Measurements from ENCODE around the gene NELL2.

The NELL2 gene

DNA sequence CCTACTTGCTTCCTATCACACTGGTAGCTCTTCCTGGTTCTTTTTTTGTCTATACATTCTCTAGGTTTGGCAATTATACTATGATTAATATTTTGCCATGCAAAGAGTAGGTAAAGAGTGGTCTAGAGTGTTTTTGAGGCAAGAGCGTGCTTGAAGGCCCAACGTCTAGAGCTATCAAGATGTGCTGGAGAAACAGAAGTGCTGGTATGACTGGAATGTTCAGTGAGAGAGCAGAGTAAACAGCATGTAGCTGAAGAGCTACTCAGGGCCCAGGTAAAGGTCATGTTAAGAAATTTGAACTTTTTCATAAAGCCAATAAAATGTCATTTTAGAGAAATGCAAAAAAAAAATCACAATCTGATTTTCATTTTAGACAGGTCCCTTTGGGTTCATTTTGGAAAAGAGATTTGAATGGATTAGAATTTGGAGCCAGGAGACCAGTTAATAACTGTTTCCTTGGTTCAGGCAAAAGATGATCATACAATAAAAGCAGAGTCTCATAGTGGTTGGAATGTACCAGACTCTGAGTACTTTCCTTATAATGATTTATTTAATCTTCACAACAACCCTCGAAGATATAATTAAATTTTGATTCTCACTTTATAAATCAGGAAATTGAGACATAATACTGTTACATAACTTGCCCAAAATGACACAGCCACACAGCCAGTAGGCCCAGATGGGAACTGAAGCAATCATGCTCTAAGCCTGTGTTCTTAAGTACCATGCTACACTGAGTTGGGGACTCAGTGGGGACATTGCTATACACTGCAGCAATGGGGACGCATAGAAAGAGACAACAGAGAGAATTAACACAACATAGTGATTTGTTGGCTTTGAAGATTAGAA lies 350.1 kb downstream of the NELL2 start:
- DNase-seq = no peak

DNA sequence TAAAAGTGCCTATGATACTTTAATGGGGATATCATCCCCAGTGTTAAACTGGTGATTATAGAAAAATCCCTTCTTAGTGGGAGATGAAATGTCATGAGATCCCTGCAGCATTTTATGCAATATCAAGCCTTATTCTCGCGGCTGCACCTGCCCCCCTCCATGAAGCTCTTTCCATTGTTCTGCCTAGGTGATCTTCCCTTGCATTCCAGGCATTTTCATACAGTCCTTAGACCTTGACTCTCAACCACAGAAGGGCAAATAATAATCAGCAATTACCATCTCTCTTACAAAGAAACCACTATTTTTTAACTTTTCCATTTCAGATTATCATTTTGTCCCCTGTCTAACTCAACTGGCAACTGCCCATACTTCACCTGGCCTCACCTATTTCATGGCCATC lies 352.3 kb downstream of the NELL2 start:
- DNase-seq = no peak

DNA sequence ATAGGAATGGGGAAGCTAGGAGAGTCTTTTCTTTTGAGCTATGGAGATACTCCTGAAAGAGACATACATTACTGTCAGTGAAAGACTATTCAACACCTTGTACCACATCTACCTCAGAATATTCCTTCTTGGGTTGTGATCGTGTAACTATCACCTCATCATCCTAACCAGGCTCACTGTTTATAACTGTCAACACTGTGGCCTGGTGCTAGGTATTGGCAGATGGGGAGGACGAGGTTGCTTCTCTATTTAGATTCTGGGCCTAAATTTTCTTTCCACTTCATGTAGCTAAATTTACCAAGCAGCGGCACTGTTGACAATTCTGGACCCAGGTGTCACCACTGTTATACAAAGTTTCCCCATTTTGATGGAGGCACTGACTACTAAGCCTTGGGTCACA lies 354.4 kb downstream of the NELL2 start:
- DNase-seq = no peak

DNA sequence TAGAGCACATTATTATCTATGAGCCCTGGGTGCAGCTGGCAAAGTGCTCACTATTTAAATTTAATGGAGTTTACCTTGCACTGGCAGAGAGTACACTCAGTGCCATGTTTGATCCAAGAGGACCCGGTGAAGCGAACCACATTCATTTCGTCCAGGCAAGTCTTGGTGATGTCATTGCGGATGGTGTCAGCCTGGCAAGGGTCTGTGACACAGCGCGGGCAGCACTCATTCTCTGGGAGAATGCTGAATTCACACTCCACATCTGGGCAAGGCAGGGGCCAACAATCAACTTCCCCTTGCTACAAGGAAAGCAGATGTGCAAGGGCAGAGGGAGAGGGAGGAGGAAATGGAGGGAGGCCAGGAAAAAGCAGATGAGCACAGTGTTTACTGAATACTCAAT lies 356.2 kb downstream of the NELL2 start:
- DNase-seq = no peak

DNA sequence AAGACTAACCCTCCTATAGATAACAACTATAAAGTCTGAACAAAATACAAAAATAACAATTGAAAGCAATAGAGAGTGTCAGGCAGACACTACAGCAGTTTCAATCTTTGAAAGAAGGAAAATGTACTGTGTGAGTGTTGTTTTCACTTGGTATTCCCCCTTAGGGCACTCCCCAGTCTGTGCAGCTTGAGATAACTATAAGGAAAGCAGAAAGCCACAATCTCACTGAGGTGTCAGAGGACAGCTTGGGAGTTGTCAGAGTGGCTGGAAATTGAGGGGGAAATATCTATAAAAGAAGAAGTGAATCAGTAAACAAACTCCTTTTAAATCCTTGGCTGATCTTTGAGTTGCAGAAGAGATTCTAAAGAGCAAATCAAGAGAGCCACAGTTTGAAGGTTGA lies 364.8 kb downstream of the NELL2 start:
- no peak for DNase-seq

DNA sequence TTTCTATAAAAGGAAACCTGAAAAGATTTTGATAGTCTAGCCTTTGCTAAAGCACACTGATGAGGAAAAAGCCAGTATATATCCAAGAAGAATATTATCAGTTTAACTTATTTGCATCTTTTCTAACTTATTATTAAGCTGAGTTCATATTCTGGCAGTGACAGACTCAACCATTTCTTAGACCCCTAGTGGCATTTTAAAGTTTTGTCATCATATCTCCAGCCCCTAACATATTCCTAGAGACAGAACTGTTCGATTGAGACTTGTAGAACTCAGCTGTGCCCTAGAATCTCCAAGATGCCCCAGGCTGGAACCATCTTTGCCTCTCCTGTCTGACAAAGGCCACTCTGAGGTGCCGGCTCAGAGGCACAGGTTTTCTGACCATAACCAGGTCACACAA lies 365.6 kb downstream of the NELL2 start:
- no peak for DNase-seq

DNA sequence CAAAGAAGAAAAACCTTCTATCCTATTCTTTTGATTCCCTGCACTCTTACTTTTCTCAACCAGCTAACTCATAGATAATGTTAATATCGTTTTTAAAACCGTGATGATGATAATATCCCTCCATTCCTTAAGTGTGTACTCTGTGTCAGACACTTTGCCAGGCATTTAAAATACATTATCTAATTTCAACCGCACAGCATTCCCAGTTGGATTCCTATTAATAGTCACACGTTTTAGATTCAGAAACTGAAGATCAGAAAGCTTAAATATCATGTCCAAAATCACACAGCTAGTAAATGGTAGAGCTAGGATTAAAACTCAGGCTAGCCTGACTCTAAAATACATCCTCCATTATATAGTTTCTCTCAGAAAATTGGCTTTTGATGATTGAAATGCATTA lies 366.0 kb downstream of the NELL2 start:
- DNase-seq = no peak

DNA sequence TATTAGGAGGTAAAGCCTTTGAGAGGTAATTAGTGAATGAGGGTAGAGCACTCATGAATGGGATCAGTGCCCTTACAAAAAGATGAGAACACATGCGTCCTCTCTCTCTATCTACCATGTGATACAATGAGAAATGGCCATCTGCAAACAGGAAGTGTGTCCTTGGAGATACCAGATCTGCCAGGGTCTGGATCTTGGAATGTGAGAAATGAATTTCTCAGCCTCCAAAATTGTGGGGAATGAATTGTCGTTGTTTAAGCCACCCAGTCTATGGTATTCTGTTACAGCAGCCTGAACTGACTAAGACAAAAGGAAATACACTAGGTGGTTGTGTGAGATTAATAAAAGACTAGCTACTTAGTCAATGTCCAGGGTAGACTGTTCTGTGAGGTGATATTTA lies 366.6 kb downstream of the NELL2 start:
- no peak for DNase-seq

DNA sequence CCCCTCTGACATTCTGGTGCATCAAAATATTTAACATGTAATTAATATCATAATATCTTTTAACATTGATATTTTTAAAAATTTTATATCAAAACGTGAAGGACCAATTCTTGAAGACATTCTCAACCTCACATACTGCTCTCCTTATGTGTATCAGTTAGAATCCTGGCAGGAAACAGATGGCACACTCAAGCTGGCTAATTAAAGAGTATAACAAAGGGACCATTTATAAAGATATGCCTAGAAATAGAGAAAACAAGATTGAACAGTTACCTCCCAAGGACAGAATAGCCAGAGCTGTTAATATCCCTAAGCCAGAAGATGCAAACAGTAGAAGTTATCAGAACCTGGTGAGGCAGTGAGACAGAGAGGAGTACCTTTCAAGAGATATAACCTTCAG lies 368.7 kb downstream of the NELL2 start:
- DNase-seq = no peak

DNA sequence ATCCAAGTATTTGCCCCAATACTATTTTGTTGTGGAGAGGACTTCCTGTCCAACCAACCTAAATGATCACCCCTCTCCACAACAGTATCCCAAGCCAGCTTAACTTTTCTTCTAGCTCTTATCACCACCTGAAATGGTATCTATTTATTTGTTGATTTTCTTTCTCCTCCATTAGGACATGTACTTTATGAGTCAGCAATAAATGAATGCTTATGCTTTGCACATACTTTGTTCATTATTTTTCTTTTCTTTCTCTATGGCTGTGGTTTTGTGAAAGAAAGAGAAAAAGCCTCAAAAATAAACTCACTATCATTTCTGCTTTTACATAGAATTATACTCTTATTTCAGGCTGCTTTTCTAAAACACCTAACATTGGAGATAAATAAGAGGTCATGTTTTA lies 371.3 kb downstream of the NELL2 start:
- DNase-seq = no peak

DNA sequence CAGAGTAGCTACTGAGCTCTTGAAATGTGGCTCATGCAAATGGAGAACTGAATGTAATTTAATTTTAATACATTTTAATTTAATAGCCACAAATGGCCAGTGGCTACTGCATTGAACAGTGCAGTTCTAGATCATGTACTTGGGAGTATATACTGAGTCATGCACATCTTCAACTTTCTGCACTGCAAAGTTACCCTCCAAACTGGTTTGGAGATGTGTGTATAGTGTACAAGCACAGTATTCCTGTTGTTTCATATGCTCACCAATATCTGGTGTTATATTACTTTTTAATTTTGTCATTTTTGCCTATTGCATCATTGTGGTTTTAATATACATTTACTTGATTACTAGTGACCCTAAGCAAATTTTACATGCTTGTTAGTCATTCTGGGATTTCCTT lies 372.8 kb downstream of the NELL2 start:
- DNase-seq = no peak

DNA sequence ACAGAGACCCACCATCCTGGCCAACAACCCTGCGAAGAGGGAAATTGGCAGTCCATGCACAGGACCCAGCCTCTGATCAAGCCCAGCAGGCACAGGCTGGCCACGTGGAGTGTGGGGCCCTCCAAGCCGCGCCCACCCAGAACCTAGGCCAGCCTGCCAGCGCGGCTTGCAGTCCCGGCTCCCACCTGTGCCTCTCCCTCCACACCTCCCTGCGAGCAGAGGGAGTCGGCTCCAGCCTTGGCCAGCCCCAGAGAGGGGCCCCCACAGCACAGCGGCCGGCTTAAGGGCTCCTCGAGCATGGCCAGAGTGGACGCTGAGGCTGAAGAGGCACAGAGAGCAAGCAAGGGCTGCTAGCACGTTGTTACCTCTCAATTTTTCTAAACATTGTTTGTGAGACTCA lies 373.4 kb downstream of the NELL2 start:
- no peak for DNase-seq

DNA sequence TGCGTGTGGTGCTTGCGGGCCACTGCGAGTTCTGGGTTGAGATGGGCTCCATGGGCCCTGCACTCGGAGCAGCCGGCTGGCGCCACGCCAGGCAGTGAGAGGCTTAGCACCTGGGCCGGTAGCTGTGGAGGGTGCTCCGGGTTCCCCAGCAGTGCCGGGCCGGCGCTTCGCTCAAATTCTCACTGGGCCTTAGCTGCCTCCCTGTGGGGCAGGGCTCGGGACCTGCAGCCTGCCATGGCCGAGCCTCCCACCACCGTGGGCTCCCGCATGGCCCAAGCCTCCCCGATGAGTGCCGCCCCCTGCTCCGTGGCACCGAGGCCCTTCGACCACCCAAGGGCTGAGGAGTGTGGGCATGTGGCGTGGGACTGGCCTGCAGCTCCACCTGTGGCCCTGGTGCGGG lies 375.7 kb downstream of the NELL2 start:
- DNase-seq = no peak

DNA sequence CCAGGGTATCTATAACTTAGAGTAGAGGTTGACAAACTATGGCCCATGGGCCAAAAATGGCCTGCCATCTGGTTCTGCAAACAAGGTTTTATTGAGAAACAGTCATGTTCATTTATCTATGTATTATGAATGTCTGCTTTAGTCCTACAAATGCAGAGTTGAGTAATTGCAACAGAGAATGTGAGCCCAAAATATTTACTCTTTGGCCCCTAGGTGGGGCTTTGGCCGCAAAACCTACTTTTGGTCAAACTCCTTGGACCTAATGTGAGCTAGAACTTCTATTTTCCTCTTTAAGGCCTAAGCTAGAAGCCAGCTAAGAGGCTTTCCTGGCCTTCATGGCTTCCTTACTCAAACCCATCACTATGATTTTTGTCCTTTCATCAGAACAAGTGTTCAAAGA lies 379.1 kb downstream of the NELL2 start:
- DNase-seq = no peak

DNA sequence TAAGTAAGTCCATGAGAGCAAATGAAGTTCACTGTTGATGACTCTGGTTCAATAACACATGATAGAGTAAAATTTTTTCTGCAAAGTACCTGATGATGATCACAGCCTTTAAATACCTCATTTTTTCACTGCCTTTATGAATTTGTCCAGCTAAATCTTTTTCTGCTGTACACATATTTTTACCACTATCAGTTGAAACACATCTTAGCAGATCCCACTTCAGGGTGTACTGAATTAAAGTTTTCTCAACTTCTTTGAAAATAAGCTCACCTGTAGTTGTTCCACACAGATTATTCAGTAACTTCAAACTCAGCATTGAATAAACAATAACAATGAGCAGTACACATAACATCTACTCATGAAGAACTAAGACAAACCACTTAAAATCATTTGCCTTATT lies 385.9 kb downstream of the NELL2 start:
- no peak for DNase-seq

DNA sequence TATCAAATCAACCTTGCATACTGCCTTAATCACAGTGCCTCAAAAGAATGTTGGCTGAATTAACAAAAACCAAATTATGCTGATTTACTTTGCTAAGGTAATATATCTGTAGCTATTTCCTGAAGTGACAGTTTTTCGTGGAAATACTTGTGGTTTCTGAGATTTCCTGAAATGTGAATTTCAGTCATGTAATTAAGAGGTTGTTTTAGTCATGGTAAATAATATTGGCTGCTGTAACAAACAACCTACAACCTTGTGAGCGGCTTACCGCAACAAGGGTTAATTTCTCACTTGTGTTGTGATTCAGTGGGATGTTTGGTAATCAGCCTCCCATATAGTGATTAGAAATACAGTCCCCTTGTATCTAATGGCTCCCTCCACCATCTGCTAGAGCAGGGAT lies 387.9 kb downstream of the NELL2 start:
- no peak for DNase-seq

DNA sequence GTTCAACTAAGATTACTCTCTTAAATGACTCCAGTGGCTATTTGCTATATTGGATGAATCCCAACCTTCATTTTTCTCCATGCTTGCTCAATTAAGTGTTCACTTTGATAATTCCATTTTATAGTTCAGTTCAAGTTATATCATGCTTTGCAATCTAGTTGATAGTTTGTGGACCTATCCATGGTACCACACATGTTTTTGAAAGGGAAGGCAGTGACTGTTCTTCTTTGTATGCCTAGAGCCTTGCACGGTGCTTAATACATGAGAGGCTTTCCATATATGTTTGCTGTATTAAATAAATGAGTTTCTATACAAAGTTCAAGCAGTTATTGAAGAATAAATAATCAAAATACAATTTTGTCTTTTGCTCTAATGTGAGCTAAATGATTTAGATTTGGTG lies 391.3 kb downstream of the NELL2 start:
- no peak for DNase-seq

DNA sequence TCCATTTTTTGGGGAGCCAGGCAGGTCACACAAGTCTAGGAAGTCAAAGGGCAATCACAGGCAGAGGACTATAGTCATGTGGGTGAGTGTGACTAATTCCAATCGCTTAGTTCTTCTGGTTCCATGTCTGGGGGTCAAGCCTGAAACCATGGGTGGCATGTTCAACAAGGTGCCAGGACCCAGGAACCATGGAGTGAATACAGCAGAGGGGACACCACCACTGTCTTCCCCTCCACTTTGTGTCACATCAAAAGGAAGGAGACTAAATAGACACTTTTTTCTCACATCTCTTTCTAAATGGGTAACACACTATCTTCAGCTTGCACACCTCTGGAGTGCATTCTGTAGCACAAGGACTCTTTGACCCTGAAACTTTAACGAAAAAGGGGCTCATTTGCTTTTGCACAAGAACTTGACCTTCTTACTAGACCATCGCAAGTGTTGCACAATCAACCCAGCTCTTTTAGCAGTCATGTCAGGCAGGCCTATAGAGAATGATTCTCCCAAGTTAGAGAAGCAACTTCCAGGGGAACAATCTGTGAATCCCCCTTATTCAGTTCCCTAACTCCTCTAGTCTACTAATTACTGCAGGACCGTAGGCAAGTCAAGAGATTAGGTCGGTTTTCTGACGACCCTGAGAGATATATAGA lies 398.7 kb downstream of the NELL2 start:
- DNase-seq = no peak

DNA sequence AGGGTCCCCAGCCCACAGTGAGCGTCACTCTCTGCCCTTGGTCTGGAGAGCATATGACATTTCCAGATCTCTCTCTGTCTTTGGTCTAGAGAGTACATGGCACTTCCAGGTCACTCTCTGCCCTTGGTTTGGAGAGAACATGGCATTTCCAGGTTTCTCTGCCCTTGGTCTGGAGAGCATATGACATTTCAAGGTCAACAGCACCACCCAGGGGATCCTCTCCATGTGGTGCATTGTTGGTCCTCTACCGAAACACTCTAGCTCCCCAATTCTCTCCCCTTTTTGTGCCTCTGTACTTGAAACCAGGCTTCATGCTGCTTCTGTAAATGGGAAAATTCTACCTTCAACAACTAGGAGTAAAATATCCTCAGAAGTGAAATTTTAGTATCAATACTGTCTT lies 399.4 kb downstream of the NELL2 start:
- no peak for DNase-seq

DNA sequence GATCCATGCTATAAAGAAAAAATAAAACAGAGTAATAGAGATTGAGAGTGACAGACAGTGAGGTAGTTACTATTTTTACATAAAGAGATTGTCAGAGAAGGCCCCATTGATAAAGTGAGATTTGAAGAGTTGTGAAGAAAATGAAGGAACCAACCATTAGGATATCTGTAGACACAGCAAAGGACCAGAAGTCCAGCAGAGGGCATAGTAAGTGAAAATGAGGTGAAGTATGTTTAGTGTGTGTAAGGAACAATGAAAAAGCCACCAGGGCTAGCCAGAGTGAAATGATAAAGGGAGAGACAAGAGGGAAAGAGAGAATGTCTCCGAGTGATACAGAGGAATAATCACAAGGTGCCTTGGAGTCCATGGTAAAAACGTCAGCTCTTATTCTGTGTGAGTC lies 411.0 kb downstream of the NELL2 start:
- DNase-seq = no peak

DNA sequence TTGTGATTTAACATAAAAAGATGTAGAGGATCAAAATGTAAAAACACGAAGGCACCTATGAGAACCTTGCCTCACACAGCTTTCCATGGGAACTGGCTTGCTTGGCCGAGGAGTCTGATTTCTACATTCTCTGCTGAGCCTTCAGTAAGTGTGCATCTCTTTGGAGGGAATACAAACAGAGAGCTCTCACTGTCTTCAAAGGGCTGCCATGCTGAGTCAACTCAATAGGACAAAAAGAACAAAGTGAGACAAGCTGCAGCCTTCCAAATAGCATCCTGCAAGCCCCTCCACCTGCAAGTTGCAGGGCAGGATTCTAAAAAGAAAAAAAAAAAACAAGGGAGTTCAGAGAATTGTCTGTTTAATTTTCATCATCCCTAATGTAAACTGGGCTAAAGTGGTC lies 411.9 kb downstream of the NELL2 start:
- no peak for DNase-seq

DNA sequence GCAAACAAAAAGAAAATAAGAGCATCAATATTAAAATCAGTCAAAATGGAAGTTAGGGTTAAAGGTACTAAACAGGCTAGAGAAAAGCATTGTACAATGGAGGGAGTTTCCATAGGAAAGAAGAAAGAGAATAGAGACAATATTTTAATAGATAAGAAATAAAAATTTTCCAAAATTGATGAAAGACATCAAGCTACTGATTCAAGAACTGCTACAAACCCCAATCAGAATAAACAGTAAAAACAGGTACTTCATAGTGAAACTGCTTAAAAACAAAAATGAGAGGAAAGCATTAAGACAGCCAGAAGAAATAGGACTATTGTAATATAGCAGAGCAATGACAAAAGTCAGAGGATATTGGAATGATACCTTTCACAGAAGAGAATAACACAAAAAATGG lies 413.4 kb downstream of the NELL2 start:
- DNase-seq = no peak

DNA sequence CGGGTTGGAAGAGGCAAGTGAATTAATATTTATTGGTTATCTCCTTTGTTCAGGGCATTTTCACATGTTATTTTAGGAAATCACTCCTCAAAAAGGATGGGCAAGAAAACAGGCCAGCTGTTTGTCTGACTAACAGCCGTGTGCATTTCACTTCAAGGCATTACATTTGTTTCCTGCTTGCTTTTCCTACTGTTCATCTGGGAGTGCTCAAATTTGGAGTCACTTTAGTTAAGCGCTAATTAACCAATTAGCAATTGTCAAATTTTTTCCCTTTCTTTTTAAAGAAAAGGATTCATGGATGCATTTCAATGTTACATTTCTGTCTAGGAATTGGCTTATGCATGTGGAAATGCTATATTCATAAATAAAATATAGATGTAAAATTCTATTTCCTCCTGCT lies 415.9 kb downstream of the NELL2 start:
- no peak for DNase-seq

DNA sequence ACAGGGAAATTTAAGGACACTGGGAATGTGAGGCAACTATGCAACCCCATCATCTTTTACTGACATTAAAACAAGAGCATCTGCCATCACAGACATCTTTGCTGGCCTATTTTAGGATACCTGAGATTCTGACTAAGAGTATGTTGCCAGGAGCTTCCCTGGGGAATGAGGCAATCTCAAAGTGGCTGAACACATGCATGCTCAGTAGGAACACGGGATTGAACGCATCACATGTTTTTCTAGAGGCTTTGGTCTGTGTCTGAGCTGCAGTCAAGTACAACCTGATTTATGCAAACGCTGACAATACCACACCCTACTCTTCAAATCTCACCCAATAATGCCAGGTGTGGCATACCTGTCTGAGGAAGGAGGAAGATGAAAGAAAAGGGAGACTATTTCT lies 416.5 kb downstream of the NELL2 start:
- no peak for DNase-seq

Data from NCI-H748 treated with DMSO at 0.1 percent for 48 hours (cell line).